IPS DF 19.7 (cell line): ENCODE data around the gene RPS28.
"Not testable (repeated sequence)": the region's sequence is repeated elsewhere in the genome, so short reads cannot be mapped to it uniquely, and the experiment has no call there.

Experiments
- DNase-seq: peaks from one replicate; pipeline ENCODE4 v3.0.0-alpha.2; 2013; ENCODE audit warnings: low read depth, low spot score

Gene RPS28

GRCh38 chr19:8320564-8321066 is 681 bp upstream of the RPS28 start:
- DNase-seq, result no peak

- no peak for DNase-seq
Observed at GRCh38 chr19:8321986-8322637, 816 bp downstream of the RPS28 start.

DNA sequence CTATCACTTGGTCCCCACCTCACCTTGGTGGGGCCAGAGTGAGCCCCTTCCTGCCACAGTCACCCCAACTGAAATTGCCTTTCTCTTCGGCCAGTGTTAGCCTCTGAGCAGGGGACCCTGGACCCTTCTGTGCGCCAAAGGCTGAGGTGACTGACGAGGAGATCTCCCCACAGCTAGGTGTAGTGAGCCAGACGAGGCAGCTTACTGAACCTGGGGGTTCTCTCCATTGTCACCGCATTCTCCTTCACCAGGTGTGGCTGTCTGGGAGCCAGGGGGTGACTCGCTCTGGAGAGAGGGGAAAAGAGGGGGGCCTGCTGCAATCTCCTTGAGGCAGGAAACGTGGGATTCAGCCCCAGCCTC is 1.3 kb downstream of the RPS28 start:
- DNase-seq, result no peak

- DNase-seq, result no peak
Observed at GRCh38 chr19:8323781-8324185, 2.5 kb downstream of the RPS28 start.

DNA sequence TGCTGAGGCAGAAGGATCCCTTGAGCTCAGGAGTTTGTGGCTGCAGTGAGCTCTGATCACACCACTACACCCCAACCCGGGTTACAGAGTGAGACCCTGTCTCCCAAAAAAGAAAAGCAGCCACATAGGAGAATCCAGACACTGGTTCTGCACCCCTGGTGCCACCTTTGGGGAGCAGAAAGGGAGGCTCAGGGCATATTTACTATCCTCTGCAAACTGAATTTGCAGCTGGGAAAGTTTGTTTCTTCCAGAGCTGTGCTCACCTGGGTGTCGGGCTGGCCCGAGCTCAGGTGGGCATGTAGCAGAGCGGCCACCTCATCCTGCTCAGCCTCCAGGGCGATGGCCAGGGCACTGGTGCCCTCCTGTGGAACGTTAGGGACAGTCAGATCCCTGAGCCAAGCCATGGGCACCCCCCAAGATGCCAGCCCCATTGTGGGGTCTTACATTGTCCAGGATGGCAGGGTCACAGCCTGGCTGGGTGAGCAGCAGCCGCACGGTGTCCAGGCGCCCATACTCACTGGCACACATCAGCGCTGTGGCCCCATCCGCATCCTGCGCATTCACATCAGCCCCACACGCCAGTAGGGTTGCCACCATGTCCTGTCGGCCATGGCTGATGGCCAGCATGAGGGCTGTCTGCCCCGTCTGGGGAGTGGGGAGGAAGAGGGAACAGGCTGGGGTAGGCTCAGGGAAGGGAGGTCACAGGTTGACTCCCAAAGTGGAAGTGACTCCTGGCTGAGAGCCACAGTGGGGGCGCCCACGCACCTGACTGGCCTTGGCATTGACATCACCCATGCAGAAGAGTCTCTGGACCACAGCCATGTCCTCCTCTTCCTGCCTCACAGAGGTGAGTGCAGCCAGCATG is 3.1 kb downstream of the RPS28 start:
- DNase-seq, result no peak

- DNase-seq, result no peak
Observed at GRCh38 chr19:8325454-8325853, 4.2 kb downstream of the RPS28 start.

- DNase-seq, result no peak
Observed at GRCh38 chr19:8329996-8330395, 8.7 kb downstream of the RPS28 start.

DNA sequence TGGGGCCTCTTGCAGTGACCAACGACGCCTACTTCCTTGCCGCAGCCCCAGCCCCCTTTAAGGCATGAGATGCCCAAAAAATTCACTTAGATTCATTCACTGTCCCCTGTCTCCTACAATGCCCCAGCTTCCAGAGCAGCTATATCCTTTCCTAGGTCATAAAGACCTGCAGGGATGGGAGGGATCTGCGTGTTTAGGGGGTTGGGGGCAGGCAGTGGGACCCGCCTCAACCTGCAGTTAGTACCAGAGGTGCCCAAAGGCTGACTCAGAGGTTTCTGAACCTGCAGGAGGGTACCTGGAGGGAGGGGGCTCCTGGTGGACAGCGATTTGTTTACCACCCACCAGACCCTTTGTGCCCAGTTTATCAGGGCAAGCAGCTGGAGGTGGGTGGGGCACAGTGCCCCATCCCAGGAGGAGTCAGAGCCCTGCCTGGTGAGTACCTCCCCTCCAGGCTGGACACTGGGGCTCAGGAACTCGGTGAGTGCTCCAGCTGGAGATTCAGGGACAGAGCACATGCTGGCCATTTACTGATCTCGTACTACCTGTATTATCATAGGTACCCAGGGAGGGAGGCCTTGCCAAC is 10.1 kb downstream of the RPS28 start:
- no peak for DNase-seq

DNA sequence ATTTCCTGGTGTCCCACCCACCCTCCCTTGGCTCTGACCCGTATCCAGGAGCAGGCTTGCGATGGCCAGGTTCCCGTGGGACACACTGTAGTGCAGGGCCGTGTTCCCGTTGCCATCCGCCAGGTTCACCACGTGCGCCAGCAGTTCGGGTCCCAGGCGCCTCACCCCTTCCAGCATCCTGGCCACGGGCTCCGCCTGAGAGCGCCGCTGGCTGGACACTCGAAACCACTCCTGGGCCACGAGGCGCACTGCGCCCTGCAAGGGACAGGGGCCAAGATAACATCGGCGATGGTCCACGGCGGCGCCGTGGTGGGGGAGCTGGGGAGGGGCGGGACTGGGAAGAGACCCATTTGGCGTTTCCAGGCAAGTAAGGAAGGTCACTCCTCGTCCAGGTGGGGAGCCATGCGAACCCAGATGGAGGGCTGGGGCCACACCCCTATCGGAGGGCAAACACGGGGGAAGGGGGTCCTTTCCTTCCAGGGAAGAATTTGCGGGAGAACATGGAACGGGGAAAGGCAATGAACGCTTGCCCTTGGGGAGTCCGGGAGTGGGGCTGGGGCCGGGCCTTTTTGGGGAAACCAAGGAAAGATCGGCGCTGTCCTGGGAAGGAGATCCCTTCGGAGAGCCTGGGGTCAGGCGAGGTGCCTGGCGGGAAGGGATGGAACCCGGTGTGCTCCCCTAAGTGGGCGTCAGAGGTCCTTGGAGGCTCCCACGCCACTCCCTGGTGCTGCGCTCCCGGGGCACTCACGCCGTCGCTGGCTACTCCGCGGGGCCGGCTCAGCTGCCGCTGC is 11.9 kb downstream of the RPS28 start:
- no peak for DNase-seq

DNA sequence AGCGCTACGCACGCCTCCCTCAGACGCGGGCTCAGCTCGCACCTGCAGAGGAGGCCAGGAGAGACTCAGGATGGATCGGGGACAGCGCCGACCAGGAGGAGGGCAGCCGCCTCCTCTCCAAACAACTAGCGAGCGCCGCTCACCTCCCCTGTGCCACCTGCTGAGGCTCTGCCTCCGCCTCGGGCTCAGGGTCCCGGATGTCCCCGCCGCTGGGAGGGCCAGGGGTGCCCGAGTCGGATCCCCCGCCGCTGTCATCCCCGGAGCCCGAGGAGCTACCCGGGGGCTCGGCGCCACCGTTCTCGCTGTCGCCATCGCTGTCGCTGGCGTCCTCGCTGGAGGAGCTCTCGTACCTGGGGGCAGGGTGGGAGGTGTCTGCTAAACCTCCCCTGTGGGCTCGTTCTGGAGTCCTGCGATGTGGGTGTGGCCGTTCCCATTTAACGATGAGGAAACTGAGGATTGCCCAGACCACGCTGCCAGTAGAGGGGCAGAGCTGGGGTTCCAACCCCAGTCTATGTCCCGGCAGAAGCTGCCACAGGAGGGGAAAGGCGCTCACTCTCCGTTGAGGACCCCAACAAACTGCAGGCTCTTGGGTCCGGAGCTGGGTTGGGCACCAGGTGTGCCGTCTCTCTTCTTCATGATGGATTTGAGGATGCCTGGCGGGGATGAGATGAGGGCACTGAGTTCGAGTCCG is 12.6 kb downstream of the RPS28 start:
- no peak for DNase-seq

DNA sequence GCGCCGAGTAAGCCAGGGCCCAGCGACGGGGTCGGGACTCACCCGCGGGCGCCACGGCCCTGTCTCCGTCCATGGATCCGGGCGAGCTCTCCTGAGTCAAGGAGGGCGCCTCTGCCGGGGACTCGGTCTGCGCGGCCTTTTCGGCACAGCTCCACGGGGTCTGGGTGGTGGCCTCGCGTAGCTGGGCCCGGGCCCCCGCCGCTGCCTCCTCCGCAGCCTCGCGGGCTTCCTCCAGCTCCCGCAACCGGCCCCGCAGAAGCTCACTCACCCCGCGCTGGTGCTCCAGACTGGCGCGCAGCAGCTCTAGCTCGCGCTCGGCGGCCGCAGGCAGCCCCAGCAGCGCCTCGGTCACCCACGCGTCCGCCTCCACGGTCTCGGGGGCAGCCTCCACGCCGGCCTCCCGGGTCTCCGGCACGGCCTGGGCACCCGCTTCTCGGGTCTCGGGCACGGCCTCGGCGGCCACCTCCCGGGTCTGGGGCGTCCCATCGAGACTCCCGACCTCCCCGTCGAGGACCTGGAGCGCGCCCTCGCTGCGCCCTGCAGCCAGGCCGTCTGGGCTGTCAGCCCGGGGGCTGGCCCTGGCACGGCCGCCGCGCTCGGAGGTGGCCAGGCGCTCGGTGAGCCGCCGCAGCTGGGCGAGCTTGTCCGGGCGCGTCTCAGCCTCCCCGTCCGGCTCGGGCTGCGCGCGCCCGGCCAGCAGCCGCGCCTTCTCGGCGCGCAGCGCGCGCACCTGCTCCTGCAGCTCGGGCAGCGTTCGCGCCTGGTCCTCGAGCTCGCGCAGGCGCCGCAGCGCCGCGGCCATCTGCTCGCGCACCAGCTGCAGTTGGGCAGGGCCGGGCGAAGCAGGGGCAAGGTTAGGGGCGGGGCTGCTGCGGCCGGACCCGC is 13.4 kb downstream of the RPS28 start:
- no peak for DNase-seq

- DNase-seq, result no peak
Observed at GRCh38 chr19:8335343-8336071, 14.2 kb downstream of the RPS28 start.

DNA sequence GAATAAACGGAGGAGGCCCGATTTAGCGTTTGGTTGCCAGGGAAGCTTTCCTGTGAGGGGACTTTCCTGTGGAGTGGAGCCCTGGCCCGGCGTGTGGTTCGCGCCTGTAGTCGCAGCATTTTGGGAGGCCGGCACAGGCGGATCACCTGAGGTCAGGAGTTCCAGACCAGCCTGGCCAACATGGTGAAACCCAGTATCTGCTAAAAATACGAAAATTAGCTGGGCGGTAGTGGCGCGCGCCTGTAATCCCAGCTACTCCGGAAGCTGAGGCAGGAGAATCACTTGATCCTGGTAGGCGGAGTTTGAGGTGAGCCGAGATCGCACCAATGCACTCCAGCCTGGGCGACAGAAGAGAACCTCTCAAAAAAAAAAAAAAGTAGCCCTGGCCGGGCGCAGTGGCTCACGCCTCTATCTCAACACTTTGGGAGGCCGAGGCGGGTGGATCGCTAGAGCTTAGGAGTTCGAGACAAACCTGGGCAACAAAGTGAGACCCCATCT is 14.8 kb downstream of the RPS28 start:
- no peak for DNase-seq

DNA sequence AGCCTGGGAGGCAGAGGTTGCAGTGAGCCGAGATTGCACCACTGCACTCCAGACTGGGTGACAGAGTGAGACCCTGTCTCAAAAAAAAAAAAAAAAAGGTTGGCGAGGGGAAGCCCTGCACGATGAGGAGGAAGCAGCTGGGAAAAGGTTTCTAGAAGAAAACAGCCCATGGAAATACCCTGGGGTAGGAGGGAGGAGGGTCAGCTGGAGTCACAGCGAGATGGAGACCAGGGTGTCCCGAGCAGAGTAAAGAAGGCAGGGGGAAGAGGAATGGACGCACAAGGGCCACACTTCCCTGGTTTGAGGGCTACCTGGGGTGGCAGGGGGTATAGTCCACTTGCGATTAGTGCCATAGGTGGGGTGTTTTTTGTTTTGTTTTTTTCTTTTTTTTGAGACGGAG is 15.4 kb downstream of the RPS28 start:
- no peak for DNase-seq

GRCh38 chr19:8337728-8338127 is 16.4 kb downstream of the RPS28 start:
- DNase-seq, result no peak

DNA sequence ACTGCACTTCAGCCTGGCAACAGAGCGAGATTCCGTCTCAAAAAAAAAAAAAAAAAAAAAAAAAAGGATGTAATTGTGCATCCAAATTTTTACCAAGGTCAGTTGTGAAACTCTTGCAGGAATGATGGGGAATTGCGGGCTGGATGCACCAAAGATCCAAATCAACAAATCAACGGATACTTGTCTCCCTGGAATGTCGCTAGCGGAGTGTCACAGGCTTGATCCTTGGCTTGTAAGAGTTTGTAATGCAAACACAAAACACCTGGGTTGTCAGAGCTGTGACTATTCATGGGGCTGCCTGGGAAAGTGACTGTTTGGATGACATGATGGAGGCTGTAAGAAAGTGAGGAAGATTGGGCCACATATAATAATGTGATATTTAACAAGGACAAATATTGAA is 17.5 kb downstream of the RPS28 start:
- DNase-seq, result no peak

DNA sequence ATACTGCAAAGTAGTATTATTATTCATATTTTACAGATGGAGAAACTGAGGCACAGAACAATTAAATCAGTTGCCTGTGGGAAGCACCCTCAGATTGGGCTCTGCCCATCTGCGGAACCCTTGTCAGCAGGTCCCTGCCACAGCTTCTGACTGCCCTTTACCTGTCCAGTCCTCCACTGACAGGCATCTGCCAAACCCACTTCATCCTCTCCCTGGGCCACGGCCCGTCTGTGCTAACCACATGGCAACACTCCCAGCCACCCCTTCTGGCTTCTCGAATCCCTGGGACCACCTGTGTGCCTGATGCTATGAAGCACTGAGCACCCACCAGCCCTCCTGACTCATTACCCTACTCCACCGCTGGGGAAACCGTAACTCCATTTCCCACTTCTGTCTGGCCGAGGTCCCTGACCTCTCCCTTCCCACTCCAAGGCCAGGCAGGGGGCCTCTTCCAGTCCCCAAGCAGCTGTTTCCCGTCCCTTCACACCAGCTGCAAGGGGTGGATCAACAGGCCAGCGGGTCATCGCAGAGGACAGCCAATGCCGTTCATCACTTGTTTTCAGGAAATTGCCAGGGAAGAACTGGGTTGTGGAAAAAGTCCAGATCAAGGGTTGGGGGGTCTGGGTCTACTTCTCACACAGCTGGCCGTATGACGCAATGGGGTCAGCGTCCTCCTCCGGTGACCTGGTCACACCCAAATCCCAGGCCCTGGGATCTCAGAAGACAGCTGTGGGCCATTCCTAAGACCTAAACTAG is 19.2 kb downstream of the RPS28 start:
- no peak for DNase-seq

- DNase-seq, result not testable (repeated sequence)
Observed at GRCh38 chr19:8341504-8341903, 20.2 kb downstream of the RPS28 start.

- no peak for DNase-seq
Observed at GRCh38 chr19:8342316-8342683, 21.0 kb downstream of the RPS28 start.
